IMR-90 (cell line): Measurements from ENCODE around the gene PLOD3. TPM values are rescaled to one million over a fixed set of nuclear protein-coding genes. Genes with fewer than 3 reads are reported as not detected.

ENCODE experiments used
- ATAC-seq: fragments of 200-7000 bp; cut with Tn5 transposase; 2 replicates; pipeline ENCODE4 v1.9.1; 2020; ENCODE audit warnings: low read depth, mild to moderate bottlenecking, moderate library complexity
- BruUV-seq: library from RNA; stranded (reverse); fragments of 400-500 nt; replicated peaks from 2 replicates; lab custom pipeline; 2021; lab: Mats Ljungman, UMichigan
- CTCF ChIA-PET: fragments of 300-600 bp; formaldehyde crosslinking; extraction: SDS; loops from one replicate; lab custom pipeline; 2021; ENCODE audit warnings: antibody characterized with exemption; lab: Yijun Ruan, JAX
- POLR2A ChIA-PET: fragments of 300-600 bp; sonication (Branson Sonifier 250); formaldehyde crosslinking; loops from one replicate; lab custom pipeline; 2022; ENCODE audit warnings: antibody characterized with exemption; ENCODE audit not compliant: unreplicated experiment; lab: Charles Lee
- DNase-seq: peaks from one replicate; pipeline ENCODE4 v3.0.0; 2013
- H2AFZ ChIP-seq: replicated peaks from 2 replicates; pipeline ENCODE3; 2013; ENCODE audit warnings: low read length, mild to moderate bottlenecking; ENCODE audit not compliant: poor library complexity
- H2AK5ac ChIP-seq: 2 replicates; pipeline ENCODE4 v1.6.1; 2013; ENCODE audit warnings: low read depth, low read length, inconsistent platforms
- H2AK9ac ChIP-seq: replicated peaks from 2 replicates; pipeline ENCODE3; 2013; ENCODE audit warnings: mild to moderate bottlenecking, low read depth, low read length, moderate library complexity; ENCODE audit not compliant: poor library complexity
- H2BK120ac ChIP-seq: 2 replicates; pipeline ENCODE4 v1.6.1; 2013; ENCODE audit warnings: low read depth, low read length, inconsistent platforms
- H2BK15ac ChIP-seq: 3 replicates; pipeline ENCODE4 v1.6.1; 2013; ENCODE audit warnings: low read depth, low read length, inconsistent platforms
- H2BK20ac ChIP-seq: 2 replicates; pipeline ENCODE4 v1.6.1; 2013; ENCODE audit warnings: low read depth, mild to moderate bottlenecking, inconsistent platforms, low read length, moderate library complexity
- H2BK5ac ChIP-seq: 2 replicates; pipeline ENCODE4 v1.6.1; 2013; ENCODE audit warnings: mild to moderate bottlenecking, low read depth, low read length, inconsistent platforms; ENCODE audit not compliant: poor library complexity, severe bottlenecking
- H3K14ac ChIP-seq: replicated peaks from 2 replicates; pipeline ENCODE4 v1.6.1; 2013; ENCODE audit warnings: low read depth, low read length, inconsistent platforms
- H3K18ac ChIP-seq: 2 replicates; pipeline ENCODE4 v1.6.1; 2013; ENCODE audit warnings: low read depth, low read length, control low read depth
- H3K23ac ChIP-seq: 2 replicates; pipeline ENCODE4 v1.6.1; 2013; ENCODE audit warnings: low read depth, low read length, inconsistent platforms
- H3K27ac ChIP-seq: 2 replicates; pipeline ENCODE4 v1.5.1; 2013; ENCODE audit warnings: mild to moderate bottlenecking, control low read depth, low read length; ENCODE audit not compliant: insufficient read depth
- H3K27me3 ChIP-seq: 2 replicates; pipeline ENCODE4 v1.6.1; 2013; ENCODE audit warnings: low read length; ENCODE audit not compliant: control insufficient read depth, insufficient read depth
- H3K36me3 ChIP-seq: 2 replicates; pipeline ENCODE4 v1.6.1; 2013; ENCODE audit warnings: low read length, mixed read lengths; ENCODE audit not compliant: control insufficient read depth, insufficient read depth
- H3K4ac ChIP-seq: 2 replicates; pipeline ENCODE4 v1.6.1; 2013; ENCODE audit warnings: low read depth, low read length, inconsistent platforms
- H3K4me1 ChIP-seq: 2 replicates; pipeline ENCODE4 v1.6.1; 2013; ENCODE audit warnings: low read length, mixed read lengths; ENCODE audit not compliant: control insufficient read depth, insufficient read depth
- H3K4me2 ChIP-seq: 2 replicates; pipeline ENCODE4 v1.6.1; 2013; ENCODE audit warnings: low read depth, mild to moderate bottlenecking, control low read depth, low read length, moderate library complexity
- H3K4me3 ChIP-seq: 2 replicates; pipeline ENCODE4 v1.5.1; 2013; ENCODE audit warnings: low read depth, mild to moderate bottlenecking, control low read depth, low read length, moderate library complexity; ENCODE audit not compliant: insufficient read depth
- H3K56ac ChIP-seq: 2 replicates; pipeline ENCODE4 v1.6.1; 2013; ENCODE audit warnings: low read length, inconsistent platforms; ENCODE audit not compliant: insufficient read depth; ENCODE audit errors: extremely low read depth
- H3K79me1 ChIP-seq, 2 experiments: 2 replicates each; pipeline ENCODE4 v1.6.1; 2013; ENCODE audit warnings: low read length in 2 of 2, inconsistent platforms in 1 of 2, low read depth in 1 of 2
- H3K9ac ChIP-seq: 2 replicates; pipeline ENCODE4 v1.6.1; 2013; ENCODE audit warnings: low read depth, low read length, control low read depth
- H3K9me1 ChIP-seq: 2 replicates; pipeline ENCODE4 v1.6.1; 2013; ENCODE audit warnings: low read length, inconsistent platforms; ENCODE audit not compliant: insufficient read depth
- H3K9me3 ChIP-seq: 2 replicates; pipeline ENCODE4 v1.6.1; 2013; ENCODE audit warnings: low read length; ENCODE audit not compliant: control insufficient read depth, insufficient read depth
- H4K20me1 ChIP-seq: 2 replicates; pipeline ENCODE4 v1.6.1; 2013; ENCODE audit warnings: low read length, inconsistent platforms; ENCODE audit not compliant: insufficient read depth
- H4K5ac ChIP-seq: 2 replicates; pipeline ENCODE4 v1.6.1; 2013; ENCODE audit warnings: mild to moderate bottlenecking, low read depth, low read length, control low read depth
- H4K8ac ChIP-seq, 2 experiments: 2 replicates each; pipeline ENCODE4 v1.6.1; 2013; ENCODE audit warnings: low read depth in 2 of 2, low read length in 2 of 2, control low read depth in 1 of 2, inconsistent platforms in 1 of 2
- H4K91ac ChIP-seq: 2 replicates; pipeline ENCODE4 v1.6.1; 2013; ENCODE audit warnings: low read depth, low read length, inconsistent platforms; ENCODE audit not compliant: insufficient read depth
- CHD1 ChIP-seq: IDR thresholded peaks from 2 replicates; pipeline ENCODE4 v1.6.1; 2012; ENCODE audit warnings: low read depth, low read length, improper control_type of control experiment
- MXI1 ChIP-seq: IDR thresholded peaks from 2 replicates; pipeline ENCODE4 v1.6.1; 2012; ENCODE audit warnings: low read depth, mild to moderate bottlenecking, low read length, moderate library complexity, borderline replicate concordance
- RCOR1 ChIP-seq: IDR thresholded peaks from 2 replicates; pipeline ENCODE4 v1.6.1; 2012; ENCODE audit warnings: mild to moderate bottlenecking, low read length, improper control_type of control experiment; ENCODE audit not compliant: insufficient replicate concordance
- WGBS, 2 experiments: methylation state at CpG; one replicate each; pipeline versions ENCODE4 v1.1.5 to v1.1.7; 2013; ENCODE audit warnings: missing lambda C conversion rate in 2 of 2; ENCODE audit not compliant: insufficient read length in 1 of 2; ENCODE audit errors: extremely low coverage in 2 of 2; 5-methylcytosine and 5-hydroxymethylcytosine counted together
- dilution Hi-C: fragments of 300-500 bp; cut with HindIII; formaldehyde crosslinking; loops from one replicate; pipeline ENCODE4 v1.14.3; 2018; ENCODE audit warnings: low sequenced_read_pairs; ENCODE audit not compliant: unreplicated experiment
- in situ Hi-C: fragments of 300-500 bp; cut with MboI; formaldehyde crosslinking; loops from 3 replicates; pipeline ENCODE4 v1.14.3; 2019; ENCODE audit warnings: low sequenced_read_pairs, inconsistent platforms, mixed read lengths
- intact Hi-C: fragments of 100-400 bp; cut with micrococcal nuclease; formaldehyde crosslinking; loops from 2 replicates; pipeline ENCODE4 v1.10.0; 2022
- polyA plus RNA-seq, 3 experiments: library from polyadenylated mRNA; depleted of rRNA; stranded (reverse); fragments of >200 nt; gene quantifications; 2 replicates each; pipeline ENCODE4 v1.2.3, GENCODE V29; 2012; ENCODE audit warnings: low replicate concordance in 1 of 3
- total RNA-seq: library from RNA; depleted of rRNA; stranded (reverse); fragments of >200 nt; gene quantifications from 2 replicates; pipeline ENCODE4 v1.2.3, GENCODE V29; 2012

PLOD3 gene
- total and polyA plus RNA-seq, 2 of the 4 experiments (the other 2 are of a cell fraction), result 21.7 to 159 TPM

GRCh38 chr7:101164071-101164840 lies 53.1 kb downstream of the PLOD3 start:
- Histone ChIP-seq H3K56ac (no peak overlapping the region), H2BK120ac (no peak overlapping the region), H2AFZ (no peak overlapping the region), H4K91ac (no peak overlapping the region), H3K9me3 (no peaks in the 10 kb centered on the region), H3K9ac (no peak overlapping the region), H2BK20ac (no peak overlapping the region), H2BK5ac (no peak overlapping the region), H3K18ac (no peak overlapping the region), H3K36me3 (peaks cover 8% of the 10 kb centered on the region), H3K9me1 (peaks cover 12% of the 10 kb centered on the region), H2BK15ac (no peak overlapping the region), H3K4me3 (0 out of 2 replicates have a peak overlapping the region, but pooled peaks have one; percentile 45), H3K14ac (no peak overlapping the region), H4K8ac (no peak overlapping the region), H3K4me1 (peaks cover 17% of the 10 kb centered on the region), H3K27ac (no peak overlapping the region), H4K20me1 (peaks cover 21% of the 10 kb centered on the region), H3K23ac (no peak overlapping the region), H3K4me2 (peak overlapping the region; percentile 82), H4K5ac (no peak overlapping the region), H2AK5ac (no peak overlapping the region), H3K79me1 (peaks cover 0 to 9% of the 10 kb centered on the region in 2 experiments; a peak in 1 of 4 replicates), H3K4ac (no peak overlapping the region), H2AK9ac (no peak overlapping the region), H3K27me3 (peaks cover 22% of the 10 kb centered on the region; the same call in 1 of the 2 replicates)
- in situ Hi-C loops (no loop called here), intact Hi-C loops (no loop called here), dilution Hi-C loops (no loop called here)
- TF ChIP-seq CHD1 (no peak), RCOR1 (peak; percentile 64), MXI1 (peak; percentile 93)
- ATAC-seq (peak; percentile 54), DNase-seq (peak; percentile 65)
- no TSS peak for BruUV-seq
- CTCF ChIA-PET, result interaction anchor here (1.1 kb wide), 1 partner anchor 20 kb away, joined by 4 read pairs; no protein-coding TSS in a partner anchor
- POLR2A ChIA-PET, result interaction anchor here (1.2 kb wide), 1 partner anchor 10 kb away, joined by 3 read pairs; no protein-coding TSS in a partner anchor
- 2% methylated on average over 29 of the region's 75 CpGs; no CpG with 5 or more reads in 1 of the 2 experiments for WGBS, 2 experiments
